OCI-M1 (cell line): ENCODE data around the gene CMTM8.

Source experiments
- DNase-seq: peaks from one replicate; lab custom pipeline; 2025; lab: John Stamatoyannopoulos, UW

CMTM8 gene

DNA sequence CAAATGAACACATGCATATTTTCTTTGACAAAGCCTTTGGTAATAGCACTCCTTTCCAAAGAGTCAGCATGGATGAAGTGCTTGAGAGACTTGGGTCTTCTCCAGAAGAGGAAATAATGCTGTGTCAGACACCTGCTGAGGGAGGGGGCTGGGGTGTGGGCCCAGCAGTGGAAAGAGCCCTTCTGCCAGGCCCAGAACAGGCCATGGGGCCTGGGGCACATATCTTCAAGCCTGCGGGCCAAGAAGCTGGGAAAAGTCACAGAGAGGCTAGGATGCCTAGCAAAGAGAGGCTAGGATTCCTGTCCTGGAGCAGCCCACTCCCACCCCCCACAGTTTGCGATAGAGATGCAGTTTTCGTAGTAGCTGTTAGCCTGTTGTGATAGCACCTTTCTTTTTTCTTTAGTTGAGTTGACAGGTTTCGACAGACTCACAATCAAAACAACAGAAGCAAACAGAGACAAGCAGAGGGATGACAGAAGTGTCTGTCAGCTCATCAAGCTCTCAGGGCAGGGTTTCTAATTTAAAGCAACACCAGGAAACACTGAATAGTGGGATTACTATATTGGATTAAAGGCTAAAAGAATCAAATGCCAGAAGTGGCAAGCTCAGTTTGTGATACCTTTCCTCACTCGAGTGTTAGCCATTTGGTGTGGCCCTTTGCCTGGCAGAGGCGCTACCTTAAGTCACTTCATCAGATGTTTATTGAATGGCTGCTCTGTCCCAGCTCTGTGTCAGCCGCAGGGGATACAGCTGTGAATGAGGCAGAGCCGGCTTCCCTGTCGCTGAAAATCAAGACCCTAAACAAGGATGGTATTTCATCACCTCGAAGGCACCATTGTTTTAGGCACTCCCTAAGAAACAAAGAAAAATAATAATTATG, 172.1 kb downstream of the CMTM8 start:
- DNase-seq = no peak

GRCh38 chr3:32411442-32411841, 173.0 kb downstream of the CMTM8 start:
- no peak for DNase-seq

DNA sequence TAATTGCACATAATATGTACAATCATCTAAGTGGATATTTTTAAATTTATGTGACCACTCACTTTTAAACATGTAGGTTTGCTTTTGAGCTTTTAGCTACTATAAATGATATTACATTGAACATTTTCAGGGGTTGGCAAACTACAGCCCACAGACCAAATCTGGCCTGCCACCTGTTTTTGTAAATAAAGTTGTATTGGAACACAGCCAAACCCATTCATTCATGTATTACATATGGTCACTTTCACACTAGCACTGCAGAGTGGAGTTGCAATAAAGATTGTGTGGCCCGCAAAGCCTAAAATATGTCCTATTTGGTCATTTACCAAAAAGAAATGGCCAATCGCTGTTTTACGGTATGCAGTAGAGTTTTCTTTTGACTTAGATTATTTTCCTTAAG, 174.4 kb downstream of the CMTM8 start:
- peak; percentile 12 for DNase-seq

GRCh38 chr3:32413845-32414521, 175.5 kb downstream of the CMTM8 start:
- no peak for DNase-seq

- DNase-seq = no peak
These were observed 176.2 kb downstream of the CMTM8 start for GRCh38 chr3:32414522-32415202.

- DNase-seq = no peak
These were observed 181.3 kb downstream of the CMTM8 start for GRCh38 chr3:32419742-32420125.
